HepG2 (cell line): Measurements from ENCODE around the gene NGEF. TPM values are rescaled to one million over a fixed set of nuclear protein-coding genes. Genes with fewer than 3 reads are reported as not detected.

Experiments used
- BCL3 ChIP-seq: sonication (generic); formaldehyde crosslinking; IDR thresholded peaks from 2 replicates; pipeline ENCODE4 v1.5.1; 2020; ENCODE audit warnings: mild to moderate bottlenecking, missing genetic modification reagents, moderate library complexity
- CBX5 ChIP-seq: sonication (generic); formaldehyde crosslinking; IDR thresholded peaks from 2 replicates; pipeline ENCODE4 v1.4.0; 2020; ENCODE audit warnings: missing genetic modification reagents, borderline replicate concordance
- DPF2 ChIP-seq: sonication (generic); formaldehyde crosslinking; IDR thresholded peaks from 2 replicates; pipeline ENCODE4 v1.4.0; 2020; ENCODE audit warnings: mild to moderate bottlenecking, low read depth, missing genetic modification reagents, borderline replicate concordance
- GMEB1 ChIP-seq: sonication (generic); formaldehyde crosslinking; IDR thresholded peaks from 2 replicates; pipeline ENCODE4 v1.5.1; 2020; ENCODE audit warnings: missing genetic modification reagents, mild to moderate bottlenecking, borderline replicate concordance
- HNRNPL ChIP-seq: fragments of 200-400 bp; formaldehyde crosslinking; IDR thresholded peaks from 2 replicates; pipeline ENCODE4 v1.6.1; 2017; ENCODE audit warnings: mild to moderate bottlenecking, low read depth, low read length
- KDM6A ChIP-seq: IDR thresholded peaks from 2 replicates; pipeline ENCODE4 v1.6.1; 2016; ENCODE audit warnings: low read depth
- POLR2AphosphoS2 ChIP-seq: IDR thresholded peaks from 2 replicates; pipeline ENCODE4 v1.6.1; 2011; ENCODE audit warnings: low read depth, low read length, improper control_type of control experiment
- RXRA ChIP-seq: sonication (generic); formaldehyde crosslinking; IDR thresholded peaks from 2 replicates; pipeline ENCODE4 v1.5.1; 2020; ENCODE audit warnings: missing genetic modification reagents
- SRF ChIP-seq: IDR thresholded peaks from 2 replicates; pipeline ENCODE4 v1.6.1; 2011; ENCODE audit warnings: mild to moderate bottlenecking, low read depth, low read length, moderate library complexity
- TFDP1 ChIP-seq: IDR thresholded peaks from 2 replicates; pipeline ENCODE4 v1.6.1; 2016; ENCODE audit warnings: missing compliant biosample characterization, missing genetic modification reagents, borderline replicate concordance
- THAP11 ChIP-seq: IDR thresholded peaks from 2 replicates; pipeline ENCODE4 v1.6.1; 2016; ENCODE audit warnings: missing biosample characterization, missing genetic modification reagents
- TRAFD1 ChIP-seq: sonication (generic); formaldehyde crosslinking; IDR thresholded peaks from 2 replicates; pipeline ENCODE4 v1.5.1; 2020; ENCODE audit warnings: missing genetic modification reagents, mild to moderate bottlenecking, borderline replicate concordance
- ZBTB25 ChIP-seq: IDR thresholded peaks from 2 replicates; pipeline ENCODE4 v1.6.1; 2018; ENCODE audit warnings: missing genetic modification reagents
- ZNF138 ChIP-seq: sonication (generic); formaldehyde crosslinking; IDR thresholded peaks from 2 replicates; pipeline ENCODE4 v1.5.0; 2020; ENCODE audit warnings: mild to moderate bottlenecking, low read depth, missing genetic modification reagents
- ZNF282 ChIP-seq: fragments of 450-650 bp; IDR thresholded peaks from 2 replicates; pipeline ENCODE4 v1.6.1; 2018; ENCODE audit not compliant: partially characterized antibody
- ZNF33A ChIP-seq: sonication (generic); formaldehyde crosslinking; IDR thresholded peaks from 2 replicates; pipeline ENCODE4 v1.5.1; 2020; ENCODE audit warnings: missing genetic modification reagents, mild to moderate bottlenecking, moderate library complexity, borderline replicate concordance
- ZNF34 ChIP-seq: sonication (generic); formaldehyde crosslinking; IDR thresholded peaks from 2 replicates; pipeline ENCODE4 v1.4.0; 2020; ENCODE audit warnings: mild to moderate bottlenecking, missing genetic modification reagents, borderline replicate concordance
- ZNF678 ChIP-seq: sonication (generic); formaldehyde crosslinking; IDR thresholded peaks from 2 replicates; pipeline ENCODE4 v1.4.0; 2020; ENCODE audit warnings: mild to moderate bottlenecking, missing genetic modification reagents
- ZSCAN29 ChIP-seq: sonication (generic); formaldehyde crosslinking; conservative IDR thresholded peaks from 2 replicates; pipeline ENCODE4 v1.4.0; 2020; ENCODE audit warnings: mild to moderate bottlenecking, missing genetic modification reagents
- polyA plus RNA-seq, 8 experiments: library from polyadenylated mRNA; depleted of rRNA in 3 of 8; stranded (reverse) in 7 of 8; unstranded in 1 of 8; fragments of >200 nt; fragmentation: Illumina TruSeq in 4 of 8; extraction: Trizol in 4 of 8; gene quantifications; 2 replicates each; pipeline versions ENCODE4 v1.2.1 to v1.2.3, GENCODE V29; 2011 to 2016; ENCODE audit warnings: low read depth in 4 of 8, missing spikeins in 1 of 8, mixed read lengths in 1 of 8; ENCODE audit not compliant: insufficient read depth in 1 of 8
- total RNA-seq, 5 experiments: library from RNA; depleted of rRNA; stranded (reverse); fragments of >200 nt; fragmentation: Illumina TruSeq; extraction: Trizol; gene quantifications; 2 replicates each; pipeline ENCODE4 v1.2.3, GENCODE V29; 2016; ENCODE audit warnings: low read depth in 1 of 5

Gene NGEF
- total and polyA plus RNA-seq, 2 of the 13 experiments (the other 11 are each of a cell fraction or from before 2014, with no cell fraction given), result 14.4 to 36.9 TPM

GRCh38 chr2:232871835-232872736 lies 141.0 kb downstream of the NGEF start (continued):
- TF ChIP-seq BCL3, result no peak
- no peak for TF ChIP-seq POLR2AphosphoS2
- peak; percentile 53; the same call in 1 of the 2 replicates for TF ChIP-seq DPF2 (CRISPR knock-in tag)
- TF ChIP-seq ZNF33A, result no peak
- TF ChIP-seq ZNF678 (CRISPR knock-in tag), result no peak
- peak; percentile 98 for TF ChIP-seq ZNF34 (CRISPR knock-in tag)
- no peak for TF ChIP-seq SRF
- no peak for TF ChIP-seq TRAFD1 (CRISPR knock-in tag)
- no peak for TF ChIP-seq ZNF138 (CRISPR knock-in tag)
- 0 out of 2 replicates have a peak, but pooled peaks have one; percentile 21 for TF ChIP-seq GMEB1 (CRISPR knock-in tag)
- peak; percentile 89 for TF ChIP-seq RXRA (CRISPR knock-in tag)
- peak; percentile 53 for TF ChIP-seq THAP11 (CRISPR knock-in tag)
- no peak; the same call in 1 of the 2 replicates for TF ChIP-seq ZBTB25 (CRISPR knock-in tag)
- peak; percentile 69 for TF ChIP-seq ZSCAN29 (CRISPR knock-in tag)
- TF ChIP-seq TFDP1 (CRISPR knock-in tag), result peak; percentile 41; the same call in 1 of the 2 replicates
- no peak for TF ChIP-seq ZNF282
- peak; percentile 76; the same call in 1 of the 2 replicates for TF ChIP-seq KDM6A
- TF ChIP-seq CBX5 (CRISPR knock-in tag), result no peak
- peak; percentile 100 for TF ChIP-seq HNRNPL
